Activated CD4-positive, alpha-beta T cell treated with anti-CD3 and anti-CD28 coated beads, Interleukin-2, amount 10 ng/mL, durations not matched to agents 7 days and 5 days (primary cell): ENCODE measurements around the gene C2CD4C. TPM values are rescaled to one million over a fixed set of nuclear protein-coding genes. Genes with fewer than 3 reads are reported as not detected.
"Not testable (repeated sequence)": the region's sequence is repeated elsewhere in the genome, so short reads cannot be mapped to it uniquely, and the experiment has no call there.

Experiments used
- CTCF ChIA-PET: fragments of 350-600 bp; sonication (Branson Sonifier 250); formaldehyde crosslinking; loops from one replicate; lab custom pipeline; 2021; ENCODE audit warnings: antibody characterized with exemption; lab: Charles Lee
- POLR2A ChIA-PET: fragments of 350-600 bp; sonication (Branson Sonifier 250); formaldehyde crosslinking; loops from one replicate; lab custom pipeline; 2021; ENCODE audit warnings: antibody characterized with exemption; lab: Charles Lee
- DNase-seq: peaks from one replicate; pipeline ENCODE4 v3.0.0-alpha.2; 2020
- H3K27ac Mint-ChIP-seq: one replicate; pipeline ENCODE4 v1.8.0; 2021; ENCODE audit warnings: mild to moderate bottlenecking, moderate library complexity, mixed read lengths
- H3K27me3 Mint-ChIP-seq: one replicate; pipeline ENCODE4 v1.8.0; 2021; ENCODE audit warnings: mixed read lengths
- H3K36me3 Mint-ChIP-seq: one replicate; pipeline ENCODE4 v1.8.0; 2021; ENCODE audit warnings: low read depth, mixed read lengths
- H3K4me1 Mint-ChIP-seq: one replicate; pipeline ENCODE4 v1.8.0; 2021; ENCODE audit warnings: mixed read lengths
- H3K4me3 Mint-ChIP-seq: one replicate; pipeline ENCODE4 v1.8.0; 2021; ENCODE audit warnings: mild to moderate bottlenecking, moderate library complexity, mixed read lengths
- H3K9me3 Mint-ChIP-seq: one replicate; pipeline ENCODE4 v1.8.0; 2021; ENCODE audit warnings: mixed read lengths
- total RNA-seq, 2 experiments: library from RNA; stranded (reverse); gene quantifications; one replicate each; pipeline ENCODE4 v1.2.3, GENCODE V29; 2021

C2CD4C gene
- total RNA-seq, 2 experiments from 2014 or later: not detected

DNA sequence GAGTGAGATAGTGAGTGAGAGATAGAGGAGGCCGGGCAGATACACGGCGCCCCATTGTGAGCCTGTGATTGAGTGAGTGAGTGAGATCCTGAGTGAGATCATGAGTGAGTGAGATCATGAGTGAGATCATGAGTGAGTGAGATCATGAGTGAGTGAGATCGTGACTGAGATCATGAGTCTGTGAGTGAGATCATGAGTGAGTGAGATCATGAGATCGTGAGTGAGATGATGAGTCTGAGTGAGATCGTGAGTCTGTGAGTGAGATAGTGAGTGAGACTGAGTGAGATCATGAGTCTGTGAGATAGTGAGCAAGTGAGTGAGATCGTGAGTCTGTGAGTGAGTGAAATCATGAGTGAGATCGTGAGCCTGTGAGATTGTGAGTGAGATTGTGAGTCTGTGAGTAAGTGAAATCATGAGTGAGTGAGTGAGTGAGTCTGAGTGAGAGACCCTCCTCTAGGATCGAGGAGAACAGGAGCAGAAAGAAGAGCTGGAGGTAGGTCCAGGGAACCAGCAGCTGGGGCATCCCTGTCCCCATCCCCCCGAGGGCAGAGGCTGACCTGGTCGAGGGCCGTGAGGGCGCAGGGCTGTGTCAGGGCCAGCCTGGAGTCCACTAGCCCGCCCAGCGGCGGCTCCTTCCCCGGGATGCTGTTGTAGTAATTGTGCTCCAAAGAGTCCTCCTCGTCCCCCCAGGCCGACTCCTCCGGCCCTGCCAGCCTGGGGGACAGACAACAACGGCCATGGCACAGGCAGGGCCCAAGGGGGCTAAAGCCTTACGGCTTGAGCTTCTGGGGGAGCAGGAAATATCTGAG is 25.4 kb upstream of the C2CD4C start:
- no peak overlapping the region for H3K27ac Mint-ChIP-seq
- no peak overlapping the region for H3K4me3 Mint-ChIP-seq
- no peaks in the 10 kb centered on the region for H3K4me1 Mint-ChIP-seq
- H3K27me3 Mint-ChIP-seq: no peaks in the 10 kb centered on the region
- DNase-seq: no peak
- POLR2A ChIA-PET: no interaction called here
- CTCF ChIA-PET: interaction anchor here (1.4 kb wide), 1 partner anchor 76 kb away, joined by 3 read pairs; no protein-coding TSS in a partner anchor
- peaks cover 7% of the 10 kb centered on the region for H3K9me3 Mint-ChIP-seq
- no peaks in the 10 kb centered on the region for H3K36me3 Mint-ChIP-seq

DNA sequence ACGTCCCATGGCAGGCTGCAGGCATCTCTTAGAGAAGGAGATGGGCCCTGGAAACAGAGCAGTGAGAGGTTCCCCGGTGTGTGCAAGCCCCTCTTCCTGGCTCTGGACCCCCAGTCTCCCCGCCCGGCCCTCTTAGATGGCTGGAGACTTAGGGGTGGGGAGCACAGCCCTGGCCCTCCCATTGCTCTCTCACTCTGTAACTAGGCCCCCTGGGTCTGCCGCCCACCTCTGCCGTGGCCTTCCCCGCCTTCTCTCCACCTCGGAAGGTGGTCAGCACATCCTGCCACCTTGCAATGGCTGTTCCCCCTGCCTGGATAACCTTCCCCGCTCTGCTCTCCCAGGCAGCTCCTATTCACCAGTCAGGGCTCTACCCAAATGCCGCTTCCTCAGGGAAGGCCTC is 21.8 kb upstream of the C2CD4C start:
- ChIA-PET POLR2A (no interaction called here), CTCF (no interaction called here)
- no peak for DNase-seq
- no peaks in the 10 kb centered on the region for H3K36me3 Mint-ChIP-seq
- H3K4me1 Mint-ChIP-seq: no peaks in the 10 kb centered on the region
- H3K9me3 Mint-ChIP-seq: peaks cover 7% of the 10 kb centered on the region
- no peak overlapping the region for H3K4me3 Mint-ChIP-seq
- H3K27me3 Mint-ChIP-seq: no peaks in the 10 kb centered on the region
- H3K27ac Mint-ChIP-seq: no peak overlapping the region

DNA sequence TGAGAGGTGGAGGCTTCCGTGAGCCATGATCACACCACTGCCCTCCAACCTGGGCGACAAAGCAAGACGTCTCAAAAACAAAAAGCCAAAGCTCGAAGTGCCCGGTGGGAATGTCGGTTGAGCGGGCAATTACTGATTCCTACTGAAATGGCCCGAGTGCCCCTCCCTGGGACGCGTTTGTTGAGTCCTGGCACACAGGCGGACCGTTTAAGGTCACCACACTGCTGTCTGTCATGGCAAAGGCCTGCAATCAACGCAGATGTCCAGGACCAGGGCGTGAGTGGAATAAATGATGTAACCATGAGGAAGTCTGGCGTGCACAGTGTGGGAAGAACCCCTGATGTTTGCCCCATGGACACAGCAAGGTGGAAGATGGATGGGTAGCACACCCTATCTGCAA is 19.2 kb upstream of the C2CD4C start:
- no peaks in the 10 kb centered on the region for H3K27me3 Mint-ChIP-seq

DNA sequence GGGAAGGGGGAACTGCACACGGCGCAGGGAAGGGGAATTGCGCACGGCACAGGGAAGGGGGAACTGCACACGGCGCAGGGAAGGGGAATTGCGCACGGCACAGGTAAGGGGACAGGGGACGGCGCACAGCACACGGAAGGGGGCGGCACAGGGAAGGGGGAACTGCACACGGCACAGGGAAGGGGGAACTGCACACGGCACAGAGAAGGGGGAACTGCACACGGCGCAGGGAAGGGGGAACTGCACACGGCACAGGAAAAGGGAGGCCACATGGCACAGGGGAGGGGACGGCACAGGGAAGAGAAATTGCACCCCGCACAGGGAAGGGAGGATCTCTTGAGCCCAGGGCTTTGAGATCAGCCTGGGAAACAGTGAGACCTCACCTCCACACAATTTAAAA is 18.7 kb upstream of the C2CD4C start:
- CTCF ChIA-PET, H3K4me3 Mint-ChIP-seq, H3K9me3 Mint-ChIP-seq, H3K4me1 Mint-ChIP-seq, H3K27me3 Mint-ChIP-seq, POLR2A ChIA-PET, H3K27ac Mint-ChIP-seq, DNase-seq, H3K36me3 Mint-ChIP-seq: not testable (repeated sequence)

More for the DNA sequence above, 19.2 kb upstream of the C2CD4C start:
- Mint-ChIP-seq H3K4me3 (no peak overlapping the region), H3K27ac (no peak overlapping the region), H3K9me3 (peaks cover 7% of the 10 kb centered on the region), H3K4me1 (no peaks in the 10 kb centered on the region), H3K36me3 (no peaks in the 10 kb centered on the region)
- DNase-seq: no peak
- POLR2A ChIA-PET: no interaction called here
- CTCF ChIA-PET: no interaction called here

DNA sequence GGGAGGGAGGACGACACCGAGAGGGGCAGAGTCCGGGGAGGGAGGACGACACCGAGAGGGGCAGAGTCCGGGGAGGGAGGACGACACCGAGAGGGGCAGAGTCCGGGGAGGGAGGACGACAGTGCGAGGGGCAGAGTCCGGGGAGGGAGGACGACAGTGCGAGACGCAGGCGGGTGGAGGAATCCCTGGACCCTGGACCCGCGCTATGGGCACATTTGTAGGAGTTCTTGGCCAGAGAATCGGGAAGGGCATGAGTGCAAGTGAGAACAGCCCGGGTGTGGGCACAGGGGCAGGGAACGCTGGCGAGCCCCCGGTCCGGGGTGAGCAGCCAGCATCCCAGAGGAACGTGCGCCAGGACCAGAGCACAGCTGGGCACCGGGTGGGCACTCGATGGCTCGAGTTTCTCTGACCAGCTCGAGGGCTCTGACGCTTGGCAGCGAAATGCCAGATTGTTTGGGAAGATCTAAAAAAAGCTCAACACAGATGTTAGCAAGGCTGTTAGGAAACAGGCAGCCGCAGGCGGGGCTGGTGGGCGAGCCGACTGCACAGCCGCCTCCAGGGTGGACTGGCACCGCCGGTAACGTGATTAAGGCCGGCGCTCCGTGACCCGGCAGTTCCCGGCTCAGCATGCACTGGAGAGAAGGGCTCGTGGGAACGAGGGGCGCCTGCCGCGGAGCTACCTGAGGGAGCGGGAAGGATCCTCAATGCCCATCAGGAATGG is 17.9 kb upstream of the C2CD4C start:
- Mint-ChIP-seq H3K27ac (no peak overlapping the region), H3K4me3 (no peak overlapping the region), H3K4me1 (no peaks in the 10 kb centered on the region), H3K9me3 (peaks cover 7% of the 10 kb centered on the region), H3K27me3 (no peaks in the 10 kb centered on the region), H3K36me3 (no peaks in the 10 kb centered on the region)
- no peak for DNase-seq
- CTCF ChIA-PET: no interaction called here
- POLR2A ChIA-PET: no interaction called here

DNA sequence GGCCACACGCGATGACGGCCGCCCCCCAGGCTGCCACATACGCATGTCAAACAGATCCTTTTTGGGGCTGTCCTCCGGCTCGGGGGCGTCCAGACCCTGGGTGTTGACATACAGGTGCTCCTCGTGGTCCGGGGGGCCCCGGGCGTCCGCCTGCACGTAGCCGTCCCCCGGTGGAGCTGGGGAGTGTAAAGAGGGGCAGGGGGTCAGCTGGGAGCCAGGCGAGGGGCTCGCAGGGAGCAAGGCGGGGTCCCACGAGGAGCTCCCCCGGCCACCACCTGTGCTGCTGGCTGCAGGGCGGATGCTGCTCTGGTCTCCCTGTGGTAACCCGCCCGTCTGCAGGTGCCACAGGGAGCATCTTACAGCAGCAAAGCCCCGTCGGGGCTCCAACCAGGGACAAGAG is 16.1 kb upstream of the C2CD4C start:
- ChIA-PET CTCF (no interaction called here), POLR2A (no interaction called here)
- Mint-ChIP-seq H3K27ac (no peak overlapping the region), H3K4me3 (no peak overlapping the region), H3K9me3 (no peaks in the 10 kb centered on the region), H3K4me1 (no peaks in the 10 kb centered on the region), H3K36me3 (no peaks in the 10 kb centered on the region), H3K27me3 (no peaks in the 10 kb centered on the region)
- DNase-seq: no peak

DNA sequence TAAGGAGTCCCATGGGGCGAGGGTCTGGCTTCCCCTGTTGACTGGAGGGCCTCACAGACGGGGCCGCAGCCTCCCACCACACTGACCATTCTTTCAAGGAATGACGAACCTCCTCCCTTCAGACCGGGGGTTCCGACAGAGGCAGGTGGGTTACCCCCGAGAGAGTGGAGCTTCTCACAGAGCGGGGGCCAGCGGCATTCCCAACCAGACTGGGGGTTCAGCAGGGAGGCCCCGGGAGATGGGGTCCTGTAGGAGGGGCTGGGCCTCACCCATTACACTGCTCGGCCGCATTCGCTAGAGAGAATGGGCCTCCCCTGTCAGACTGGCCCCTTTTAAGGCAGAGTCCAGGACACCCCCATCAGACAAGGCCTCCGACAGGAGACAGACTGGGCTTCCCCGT is 15.6 kb upstream of the C2CD4C start:
- Mint-ChIP-seq H3K36me3 (no peaks in the 10 kb centered on the region), H3K9me3 (no peaks in the 10 kb centered on the region), H3K27ac (no peak overlapping the region), H3K4me1 (no peaks in the 10 kb centered on the region), H3K4me3 (no peak overlapping the region), H3K27me3 (no peaks in the 10 kb centered on the region)
- CTCF ChIA-PET: no interaction called here
- no peak for DNase-seq
- POLR2A ChIA-PET: no interaction called here

DNA sequence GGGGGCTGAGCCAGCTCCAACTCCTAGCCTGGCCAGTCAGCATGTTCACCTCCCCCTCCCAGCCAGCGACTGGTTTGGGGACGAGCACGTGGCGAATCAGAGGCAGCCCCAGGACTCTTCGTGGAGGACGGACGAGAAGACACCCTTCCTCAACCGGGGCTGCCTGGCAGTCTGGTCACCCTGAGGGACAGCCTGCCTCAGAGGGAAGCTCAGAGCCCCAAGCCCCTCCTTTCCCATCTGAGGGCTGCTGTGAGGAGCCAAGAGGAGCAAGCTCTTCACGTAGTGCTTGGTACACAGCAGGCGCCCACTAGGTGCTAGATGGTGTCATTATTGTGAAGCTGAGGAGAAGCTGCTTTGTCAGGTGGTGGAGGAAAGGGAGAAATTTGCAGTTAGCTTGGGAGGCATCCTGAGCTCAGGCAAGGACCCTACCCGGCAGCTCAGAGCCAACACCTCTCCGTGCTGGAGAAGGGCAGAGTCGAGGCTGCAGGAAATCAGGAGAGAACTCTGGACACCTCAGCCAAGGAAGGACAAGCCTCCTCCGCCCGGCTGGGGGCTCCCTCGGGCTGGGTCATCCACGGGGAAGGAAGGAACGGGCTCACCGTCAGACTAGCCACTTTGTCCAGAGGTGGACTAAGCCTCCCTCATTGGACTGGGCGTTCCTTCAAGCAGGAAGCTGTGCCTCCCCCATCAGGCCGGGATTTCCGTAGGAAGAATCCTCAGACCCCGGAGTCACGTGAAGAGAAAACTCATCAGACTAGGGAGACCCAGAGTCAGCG is 14.9 kb upstream of the C2CD4C start:
- no peak overlapping the region for H3K4me3 Mint-ChIP-seq
- POLR2A ChIA-PET: no interaction called here
- H3K4me1 Mint-ChIP-seq: no peaks in the 10 kb centered on the region
- H3K27me3 Mint-ChIP-seq: no peaks in the 10 kb centered on the region
- no peaks in the 10 kb centered on the region for H3K9me3 Mint-ChIP-seq
- CTCF ChIA-PET: no interaction called here
- no peak for DNase-seq
- no peaks in the 10 kb centered on the region for H3K36me3 Mint-ChIP-seq
- no peak overlapping the region for H3K27ac Mint-ChIP-seq

DNA sequence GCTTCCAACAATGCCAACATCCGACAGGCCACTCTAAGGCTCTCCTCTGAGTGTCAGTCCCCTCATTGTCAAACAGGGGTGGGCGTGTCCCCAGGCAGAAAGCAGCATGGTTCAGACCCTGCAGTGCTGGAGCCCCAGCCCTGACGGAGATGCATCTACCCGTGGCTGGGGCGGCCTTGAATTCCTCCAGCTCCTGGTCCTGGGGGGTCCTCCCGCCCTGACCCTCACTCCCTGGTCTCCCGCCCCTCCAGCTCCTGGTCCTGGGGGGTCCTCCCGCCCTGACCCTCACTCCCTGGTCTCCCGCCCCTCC is 13.9 kb upstream of the C2CD4C start:
- not testable (repeated sequence) for H3K36me3 Mint-ChIP-seq

DNA sequence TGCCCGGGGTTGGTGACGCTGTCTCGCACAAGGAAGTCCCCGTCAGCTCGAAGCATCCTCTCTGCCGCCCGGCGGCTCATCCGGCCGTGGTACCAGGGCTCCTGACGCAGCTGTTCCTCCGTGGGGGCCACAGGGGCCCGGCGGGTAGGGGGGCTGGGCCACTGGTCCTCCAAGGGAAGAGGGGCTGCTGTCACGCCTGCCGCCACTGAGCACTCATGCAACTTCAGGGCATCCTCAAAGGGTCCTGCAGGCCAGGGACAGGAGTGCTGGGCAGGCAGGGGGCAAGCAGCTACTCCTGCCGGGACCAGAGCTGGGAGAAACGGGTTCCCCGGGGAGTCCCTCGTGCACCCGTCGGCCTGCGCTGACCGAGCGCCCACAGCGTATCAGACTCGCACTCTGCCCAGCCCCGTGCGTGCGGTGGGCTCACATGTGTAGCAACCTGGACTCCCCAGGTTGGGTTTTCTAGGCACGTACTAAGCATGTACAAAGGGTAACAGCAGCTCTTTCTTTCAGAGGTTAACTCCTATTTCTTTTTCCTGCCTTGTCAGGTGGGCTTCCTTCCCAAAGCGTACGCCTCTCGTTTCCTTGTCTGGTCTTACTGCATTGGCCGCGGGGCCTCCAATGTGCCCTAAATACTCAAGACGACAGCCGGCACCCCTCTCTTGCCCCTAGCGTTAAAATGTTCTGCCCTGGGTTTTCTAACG is 13.4 kb upstream of the C2CD4C start:
- no peak overlapping the region for H3K27ac Mint-ChIP-seq
- ChIA-PET CTCF (interaction anchor here (0.6 kb wide), 1 partner anchor 260 kb away, joined by 3 read pairs; no protein-coding TSS in a partner anchor), POLR2A (no interaction called here)
- H3K4me1 Mint-ChIP-seq: no peaks in the 10 kb centered on the region
- H3K27me3 Mint-ChIP-seq: no peaks in the 10 kb centered on the region
- H3K9me3 Mint-ChIP-seq: no peaks in the 10 kb centered on the region
- no peak overlapping the region for H3K4me3 Mint-ChIP-seq
- no peak for DNase-seq
- H3K36me3 Mint-ChIP-seq: no peaks in the 10 kb centered on the region

More for the DNA sequence above, 13.9 kb upstream of the C2CD4C start:
- POLR2A ChIA-PET, H3K4me1 Mint-ChIP-seq, CTCF ChIA-PET, H3K9me3 Mint-ChIP-seq, H3K27me3 Mint-ChIP-seq, H3K4me3 Mint-ChIP-seq, H3K27ac Mint-ChIP-seq, DNase-seq: not testable (repeated sequence)

DNA sequence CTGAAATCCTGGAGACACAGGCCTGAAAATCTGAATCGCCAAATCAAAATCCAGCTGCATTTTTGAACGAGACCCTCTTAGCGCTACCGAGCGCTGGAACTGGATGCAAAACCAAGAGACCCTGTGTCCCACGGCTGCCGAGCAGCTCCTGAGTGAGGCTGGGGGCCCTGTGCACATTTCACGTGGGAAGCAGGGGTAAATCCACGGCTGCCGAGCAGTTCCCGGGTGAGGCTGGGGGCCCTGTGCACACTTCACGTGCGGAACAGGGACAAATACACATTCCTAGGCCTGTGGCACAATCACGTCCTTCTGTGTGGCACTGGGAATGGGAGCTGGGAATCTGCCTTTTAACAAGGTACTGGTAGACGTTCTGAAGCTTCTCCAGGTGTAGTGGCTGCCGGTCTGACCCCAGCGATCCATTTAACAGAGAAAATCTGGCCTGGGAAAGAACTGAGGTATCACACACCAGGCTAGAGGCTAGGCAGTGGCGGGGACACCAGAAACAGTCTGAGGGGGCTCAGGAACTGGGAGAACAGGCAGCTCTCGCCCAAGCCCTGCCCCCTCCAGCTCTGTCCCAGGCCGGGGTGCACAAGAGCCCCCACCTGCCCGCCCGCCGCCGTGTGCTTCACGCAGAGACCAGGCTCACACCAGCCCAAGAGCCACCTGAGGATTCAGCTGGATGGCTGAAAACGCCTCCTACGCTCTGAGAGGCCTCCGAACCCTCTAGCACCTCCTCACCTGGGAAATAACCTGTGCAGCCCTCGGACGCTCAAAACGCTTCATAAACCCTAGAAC is 11.0 kb upstream of the C2CD4C start:
- Mint-ChIP-seq H3K27ac (no peak overlapping the region), H3K4me3 (no peak overlapping the region), H3K4me1 (no peaks in the 10 kb centered on the region), H3K27me3 (no peaks in the 10 kb centered on the region), H3K36me3 (no peaks in the 10 kb centered on the region), H3K9me3 (no peaks in the 10 kb centered on the region)
- no peak for DNase-seq
- CTCF ChIA-PET: no interaction called here
- POLR2A ChIA-PET: interaction anchor here (0.7 kb wide), 1 partner anchor 64 kb away, joined by 3 read pairs; no protein-coding TSS in a partner anchor
